Retinal pigment epithelial cell (primary cell): ENCODE data around the gene BMP6.
"Not testable (repeated sequence)": the region's sequence is repeated elsewhere in the genome, so short reads cannot be mapped to it uniquely, and the experiment has no call there.

Source experiments
- DNase-seq: peaks from one replicate; pipeline ENCODE4 v3.0.0-alpha.2; 2010; ENCODE audit warnings: low read depth
- H3K4me3 ChIP-seq: 2 replicates; pipeline ENCODE4 v1.5.1; 2011; ENCODE audit warnings: mild to moderate bottlenecking, low read length, control low read depth, moderate library complexity
- TF ChIP-seq, protein P1 (sequence below): conservative IDR thresholded peaks from 2 replicates; pipeline ENCODE4 v1.5.1; 2011; ENCODE audit warnings: low read depth, low read length, control low read depth, inconsistent platforms

BMP6 gene

DNA sequence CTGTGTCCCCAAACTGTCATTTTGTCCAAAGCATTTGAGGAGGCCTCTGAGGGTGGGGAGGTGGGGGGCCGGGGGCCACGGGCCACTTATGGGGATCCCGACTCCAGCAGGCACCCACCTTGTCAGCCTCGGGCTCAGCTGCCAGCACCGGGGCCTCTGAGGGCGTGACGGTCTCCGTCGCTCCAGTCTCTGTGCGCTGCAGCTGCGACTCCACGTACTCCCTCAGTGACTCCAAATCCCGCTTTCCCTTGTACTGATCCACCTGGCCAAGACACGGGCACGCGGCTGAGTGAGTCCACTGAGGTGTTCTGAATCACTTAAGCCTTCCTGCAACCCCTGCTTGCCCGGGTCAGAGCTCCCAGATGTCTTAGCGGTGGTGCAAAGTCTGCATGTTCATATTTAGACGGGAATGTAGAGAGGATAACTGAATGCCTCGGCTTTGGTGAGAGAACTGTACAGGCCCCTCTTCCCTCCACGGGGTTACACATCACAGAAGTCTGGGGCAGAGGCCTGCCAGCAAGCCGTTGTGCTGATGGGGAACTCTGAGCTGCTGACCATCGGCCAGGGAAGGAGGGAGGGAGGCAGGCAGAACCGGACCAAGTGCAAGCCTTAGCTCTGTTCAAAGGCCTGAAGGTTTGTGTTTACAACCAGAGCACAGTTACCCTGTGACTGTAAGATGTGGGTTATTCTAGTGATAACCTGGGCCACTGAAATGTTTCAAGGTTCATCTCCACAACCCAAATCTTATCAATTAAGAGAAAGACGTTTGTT is 162.9 kb downstream of the BMP6 start:
- H3K4me3 ChIP-seq, result no peak overlapping the region
- TF ChIP-seq, protein P1, sequence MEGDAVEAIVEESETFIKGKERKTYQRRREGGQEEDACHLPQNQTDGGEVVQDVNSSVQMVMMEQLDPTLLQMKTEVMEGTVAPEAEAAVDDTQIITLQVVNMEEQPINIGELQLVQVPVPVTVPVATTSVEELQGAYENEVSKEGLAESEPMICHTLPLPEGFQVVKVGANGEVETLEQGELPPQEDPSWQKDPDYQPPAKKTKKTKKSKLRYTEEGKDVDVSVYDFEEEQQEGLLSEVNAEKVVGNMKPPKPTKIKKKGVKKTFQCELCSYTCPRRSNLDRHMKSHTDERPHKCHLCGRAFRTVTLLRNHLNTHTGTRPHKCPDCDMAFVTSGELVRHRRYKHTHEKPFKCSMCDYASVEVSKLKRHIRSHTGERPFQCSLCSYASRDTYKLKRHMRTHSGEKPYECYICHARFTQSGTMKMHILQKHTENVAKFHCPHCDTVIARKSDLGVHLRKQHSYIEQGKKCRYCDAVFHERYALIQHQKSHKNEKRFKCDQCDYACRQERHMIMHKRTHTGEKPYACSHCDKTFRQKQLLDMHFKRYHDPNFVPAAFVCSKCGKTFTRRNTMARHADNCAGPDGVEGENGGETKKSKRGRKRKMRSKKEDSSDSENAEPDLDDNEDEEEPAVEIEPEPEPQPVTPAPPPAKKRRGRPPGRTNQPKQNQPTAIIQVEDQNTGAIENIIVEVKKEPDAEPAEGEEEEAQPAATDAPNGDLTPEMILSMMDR, result no peak
- DNase-seq, result no peak

- DNase-seq, result no peak
- TF ChIP-seq, protein P1, result no peak
- no peak overlapping the region for H3K4me3 ChIP-seq
Observed at GRCh38 chr6:7891078-7891872, 165.4 kb downstream of the BMP6 start.

DNA sequence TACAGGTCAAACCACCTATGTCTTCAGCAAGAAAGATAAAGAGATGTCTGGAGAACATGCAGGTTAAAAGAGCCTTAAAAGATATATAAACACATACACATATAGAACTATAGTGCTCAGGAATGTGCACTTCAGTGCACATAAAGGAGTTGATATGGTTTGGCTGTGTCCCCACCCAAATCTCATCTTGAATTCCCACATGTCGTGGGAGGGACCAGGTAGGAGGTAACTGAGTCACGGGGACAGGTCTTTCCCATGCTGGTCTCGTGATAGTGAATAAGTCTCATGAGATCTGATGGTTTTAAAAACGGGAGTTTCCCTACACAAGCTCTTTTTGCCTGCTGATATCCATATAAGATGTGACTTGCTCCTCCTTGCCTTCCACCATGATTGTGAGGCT is 166.5 kb downstream of the BMP6 start:
- DNase-seq, H3K4me3 ChIP-seq: not testable (repeated sequence)

DNA sequence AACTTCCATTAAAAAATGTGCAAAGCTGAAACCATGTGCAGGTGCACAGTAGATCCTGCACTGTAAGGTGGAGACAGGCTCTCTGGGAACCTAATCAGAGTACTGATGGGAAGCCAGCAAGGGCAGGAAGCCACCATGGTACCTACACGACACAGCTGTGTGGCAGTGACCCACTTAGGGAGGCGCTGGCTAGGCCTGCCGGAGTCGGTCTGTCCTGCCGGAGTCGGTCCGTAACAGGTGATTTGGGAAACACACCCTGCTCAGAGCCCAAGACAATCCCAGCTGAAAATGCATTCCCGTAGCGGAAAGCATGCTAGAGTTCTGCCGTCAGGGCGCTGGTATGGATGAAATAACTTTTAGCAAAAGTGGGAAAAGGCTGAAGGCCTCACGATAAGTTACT is 167.4 kb downstream of the BMP6 start:
- no peak for DNase-seq
- TF ChIP-seq, protein P1, result no peak
- no peak overlapping the region for H3K4me3 ChIP-seq

DNA sequence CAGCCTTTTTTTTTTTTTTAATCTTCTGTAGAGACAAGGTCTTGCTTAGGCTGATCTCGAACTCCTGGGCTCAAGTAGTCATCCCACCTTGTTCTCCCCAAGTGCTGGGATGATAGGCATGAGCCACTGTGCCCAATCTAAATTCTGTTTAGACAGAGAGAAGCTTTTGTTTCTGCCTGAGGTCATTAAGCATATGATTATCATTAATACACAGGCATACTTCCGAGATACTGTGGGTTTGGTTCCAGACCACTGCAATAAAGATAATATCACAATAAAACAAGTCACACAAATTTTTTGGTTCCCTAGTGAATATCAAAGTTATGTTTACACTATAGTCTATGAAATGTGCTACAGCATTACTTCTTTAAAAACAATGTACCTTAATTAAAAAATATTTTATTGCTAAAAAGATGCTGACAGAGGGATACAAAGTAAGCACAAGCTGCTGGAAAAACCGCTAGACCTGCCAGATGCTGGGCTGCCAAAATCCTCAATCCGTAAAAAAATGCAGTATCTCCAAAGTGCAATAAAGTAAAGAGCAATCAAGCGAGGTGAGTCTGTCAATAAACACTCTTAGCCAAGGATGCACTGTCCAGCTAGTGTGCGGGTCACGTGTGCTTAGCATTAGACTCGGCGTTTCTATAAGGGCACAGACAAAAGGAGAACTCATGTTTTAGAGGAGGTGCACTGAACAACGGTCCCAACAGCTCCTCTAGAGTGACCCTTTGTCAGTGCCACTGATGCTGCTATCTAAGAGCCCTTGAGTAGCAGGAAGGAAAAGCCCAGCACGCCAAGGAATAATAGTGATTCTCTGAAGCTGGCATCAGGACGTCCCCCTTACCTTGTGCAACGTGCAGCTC is 168.6 kb downstream of the BMP6 start:
- TF ChIP-seq, protein P1, result no peak
- no peak overlapping the region for H3K4me3 ChIP-seq

GRCh38 chr6:7895125-7895423 is 169.2 kb downstream of the BMP6 start:
- TF ChIP-seq, protein P1, result no peak
- no peak for DNase-seq
- H3K4me3 ChIP-seq, result no peak overlapping the region

More for the DNA sequence above, 168.6 kb downstream of the BMP6 start:
- DNase-seq, result no peak

GRCh38 chr6:7896465-7896987 is 170.6 kb downstream of the BMP6 start:
- TF ChIP-seq, protein P1, result no peak
- H3K4me3 ChIP-seq, result no peak overlapping the region
- DNase-seq, result no peak
